GM12892 (cell line): ENCODE data around the gene IGDCC3.

Experiments used
- POLR2A ChIP-seq: IDR thresholded peaks from 2 replicates; pipeline ENCODE4 v1.6.1; 2011; ENCODE audit warnings: low read depth, low read length, control low read depth
- POLR2AphosphoS5 ChIP-seq: IDR thresholded peaks from 2 replicates; pipeline ENCODE4 v1.6.1; 2011; ENCODE audit warnings: low read depth, low read length, control low read depth
- TAF1 ChIP-seq: IDR thresholded peaks from 2 replicates; pipeline ENCODE4 v1.6.1; 2011; ENCODE audit warnings: low read depth, mild to moderate bottlenecking, control low read depth, low read length, borderline replicate concordance

GRCh38 chr15:65303687-65304380 is 74.0 kb downstream of the IGDCC3 start:
- TF ChIP-seq POLR2A (no peak), POLR2AphosphoS5 (no peak), TAF1 (no peak)
